Measurements from ENCODE around the gene UBTD2.
"Not testable (repeated sequence)": the region's sequence is repeated elsewhere in the genome, so short reads cannot be mapped to it uniquely, and the experiment has no call there.

Gene UBTD2, protein sequence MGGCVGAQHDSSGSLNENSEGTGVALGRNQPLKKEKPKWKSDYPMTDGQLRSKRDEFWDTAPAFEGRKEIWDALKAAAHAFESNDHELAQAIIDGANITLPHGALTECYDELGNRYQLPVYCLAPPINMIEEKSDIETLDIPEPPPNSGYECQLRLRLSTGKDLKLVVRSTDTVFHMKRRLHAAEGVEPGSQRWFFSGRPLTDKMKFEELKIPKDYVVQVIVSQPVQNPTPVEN

DNA sequence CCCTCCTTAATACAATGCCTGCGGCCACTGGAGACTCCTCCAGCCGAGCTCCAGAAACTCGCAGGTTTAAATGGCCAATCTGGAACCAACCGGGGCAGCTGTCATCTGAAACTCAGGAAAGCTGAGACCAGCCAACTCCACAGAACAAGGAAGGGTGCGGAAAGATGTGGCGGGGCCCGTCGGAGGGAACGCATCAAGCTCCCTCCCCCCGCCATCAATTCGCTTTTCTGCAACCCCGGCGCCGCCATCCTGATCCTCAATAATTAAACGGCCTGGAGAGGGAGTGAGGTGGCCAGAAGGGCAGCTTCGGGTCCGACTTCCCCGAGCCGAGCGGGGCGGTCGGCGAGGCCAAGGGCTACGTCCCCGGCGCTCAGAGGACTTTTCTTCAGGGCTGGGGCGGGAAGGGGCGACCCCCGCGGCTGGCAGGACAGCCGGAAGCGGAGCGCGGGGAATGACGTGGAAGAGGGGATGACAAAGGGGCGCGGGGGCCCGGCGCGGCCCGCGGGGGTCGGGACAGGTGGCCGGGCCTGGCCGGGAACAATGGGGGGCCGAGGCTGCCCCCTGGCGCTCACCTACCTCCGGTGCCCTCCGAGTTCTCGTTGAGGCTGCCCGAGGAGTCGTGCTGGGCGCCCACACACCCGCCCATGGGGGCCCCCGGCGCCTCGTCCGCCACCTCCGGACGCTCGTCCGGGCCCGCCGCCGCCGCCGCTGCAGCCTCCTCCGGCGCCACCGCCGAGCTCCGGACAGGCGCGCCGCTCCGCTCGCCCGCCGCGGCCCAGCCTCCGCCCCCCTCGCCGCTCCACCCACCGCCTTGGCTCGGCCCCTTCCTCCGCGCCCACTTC, at the start of gene UBTD2:
Gene UBTD2 (minus strand): TSS at position 745 of the 842 bp plus-strand sequence. CDS start 99 bp downstream, at position 646.
- peak; percentile 15 for DNase-seq

DNA sequence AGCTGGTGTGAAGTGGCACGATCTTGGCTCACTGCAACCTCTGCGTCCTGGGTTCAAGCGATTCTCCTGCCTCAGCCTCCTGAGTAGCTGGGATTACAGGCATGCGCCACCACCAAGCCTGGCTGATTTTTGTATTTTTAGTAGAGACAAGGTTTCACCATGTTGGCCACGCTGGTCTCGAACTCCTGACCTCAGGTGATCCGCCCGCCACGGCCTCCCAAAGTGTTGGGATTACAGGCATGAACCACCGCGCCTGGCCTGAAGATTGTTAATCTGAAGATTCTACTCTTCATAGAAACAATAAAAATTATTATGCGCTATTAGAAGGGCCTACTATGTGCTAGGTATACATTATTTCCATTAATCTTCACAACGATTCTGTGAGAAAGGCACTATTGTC, 43.3 kb upstream of the UBTD2 start:
- not testable (repeated sequence) for DNase-seq

DNA sequence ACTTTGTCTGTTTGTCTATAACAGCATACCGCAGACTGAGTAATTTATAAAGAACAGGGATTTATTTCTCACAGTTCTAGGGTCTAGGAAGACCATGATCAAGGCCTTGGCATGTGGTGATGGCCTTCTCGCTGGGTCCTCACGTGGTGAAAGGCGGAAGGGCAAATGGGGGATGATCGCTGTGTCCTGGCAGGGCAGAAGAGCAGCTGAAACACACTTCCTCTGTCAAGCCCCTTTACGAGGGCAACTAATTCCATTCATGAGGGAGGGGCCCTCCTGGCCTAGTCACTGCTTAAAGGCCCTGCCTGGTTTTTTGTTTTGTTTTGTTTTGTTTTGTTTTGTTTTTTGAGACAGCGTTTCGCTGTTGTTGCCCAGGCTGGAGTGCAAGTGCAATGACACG, 41.9 kb upstream of the UBTD2 start:
- DNase-seq, result no peak

DNA sequence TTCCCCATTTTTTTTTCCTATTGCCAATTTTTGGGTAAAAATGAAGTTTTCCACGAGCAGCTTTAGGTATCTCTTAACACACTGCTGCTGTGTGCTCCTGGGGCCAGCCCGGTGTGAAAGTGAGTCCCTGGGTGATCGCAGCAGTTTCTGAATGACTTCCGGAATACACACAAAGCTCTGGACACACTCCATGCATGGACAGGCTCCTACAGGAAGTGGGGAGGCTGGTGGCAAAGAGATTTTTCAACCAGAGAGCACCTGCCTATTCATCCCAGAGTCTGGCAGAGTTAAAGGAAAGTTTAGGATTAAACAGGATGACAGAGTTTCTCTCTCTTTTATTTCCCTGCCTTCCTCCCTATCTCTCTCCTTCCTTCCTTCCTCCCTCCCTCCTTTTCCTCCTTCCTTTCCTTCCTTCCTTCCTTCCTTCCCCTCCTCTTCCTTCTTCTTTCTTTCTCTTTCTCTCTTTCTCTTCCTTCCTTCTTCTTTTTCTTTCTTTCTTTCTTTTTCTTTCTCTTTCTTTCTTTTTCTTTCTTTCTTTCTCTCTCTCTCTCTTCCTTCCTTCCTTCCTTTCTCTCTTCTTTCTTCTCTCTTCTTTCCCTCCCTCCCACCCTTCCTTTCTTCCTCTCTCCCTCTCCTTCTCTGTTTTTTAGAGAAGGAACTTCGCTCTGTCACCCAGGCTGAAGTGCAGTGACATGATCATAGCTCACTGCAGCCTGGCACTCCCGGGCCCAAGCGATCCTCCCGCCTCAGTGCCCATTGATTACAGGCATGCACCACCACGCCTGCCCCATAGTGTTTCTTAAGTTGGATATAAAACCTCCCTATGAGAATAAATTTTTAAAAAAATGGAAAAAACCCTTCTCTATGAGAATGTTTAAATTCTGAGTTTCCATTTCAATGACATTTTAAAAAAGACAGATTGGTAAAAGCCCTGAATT, 38.7 kb upstream of the UBTD2 start:
- no peak for DNase-seq

DNA sequence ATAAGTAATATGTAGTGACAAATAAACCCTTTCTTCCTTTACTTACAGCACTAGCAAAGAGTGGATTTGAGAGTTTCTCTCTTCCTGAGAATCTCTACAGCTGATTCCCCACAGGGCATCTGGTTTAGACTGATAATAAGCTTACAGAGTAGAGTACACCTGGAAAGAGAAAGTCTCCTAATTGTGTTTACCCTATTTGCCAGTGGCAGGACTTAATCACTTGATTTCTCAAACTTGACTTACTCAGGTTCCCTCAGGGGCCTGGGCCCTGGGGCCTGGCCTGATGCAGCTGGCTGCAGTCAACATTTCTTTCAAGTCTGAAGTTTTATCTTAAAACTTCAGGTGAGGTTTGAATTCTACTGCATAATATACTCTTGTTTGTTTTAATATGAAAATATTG, 38.0 kb upstream of the UBTD2 start:
- no peak for DNase-seq

DNA sequence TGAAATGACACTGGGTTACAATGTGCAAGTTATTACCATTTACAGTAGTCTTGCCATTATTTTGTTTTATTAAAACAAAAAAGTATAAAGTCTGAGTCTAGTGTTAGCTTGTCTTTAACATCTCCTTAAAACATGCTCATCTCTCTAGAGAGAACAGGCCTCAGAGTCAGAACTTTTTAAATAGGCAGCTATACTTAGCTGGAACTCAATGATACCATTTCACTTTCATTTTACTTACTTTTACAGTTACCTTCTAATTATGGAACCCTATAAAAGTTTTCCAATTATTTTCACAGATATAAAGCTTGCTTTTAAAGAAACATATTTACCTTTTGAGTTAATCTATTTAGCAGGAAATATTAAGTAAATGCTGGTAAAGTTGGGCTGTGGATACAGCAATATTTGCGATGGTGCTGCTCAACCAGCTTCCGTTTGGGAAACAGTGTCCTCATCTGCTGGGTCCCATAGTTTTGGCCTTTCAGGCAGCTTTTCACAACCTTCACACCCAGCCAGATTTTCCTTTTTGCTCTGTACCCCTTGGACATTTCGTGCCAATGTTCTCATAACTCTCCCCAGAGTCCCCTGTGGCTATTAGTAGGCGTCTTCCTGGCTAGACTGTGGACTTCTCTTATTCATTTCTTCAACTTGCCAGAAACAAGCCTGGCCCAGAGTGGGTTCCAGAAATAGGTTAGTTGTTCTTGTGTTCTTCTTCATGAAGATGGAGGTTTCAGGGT, 36.3 kb upstream of the UBTD2 start:
- no peak for DNase-seq

DNA sequence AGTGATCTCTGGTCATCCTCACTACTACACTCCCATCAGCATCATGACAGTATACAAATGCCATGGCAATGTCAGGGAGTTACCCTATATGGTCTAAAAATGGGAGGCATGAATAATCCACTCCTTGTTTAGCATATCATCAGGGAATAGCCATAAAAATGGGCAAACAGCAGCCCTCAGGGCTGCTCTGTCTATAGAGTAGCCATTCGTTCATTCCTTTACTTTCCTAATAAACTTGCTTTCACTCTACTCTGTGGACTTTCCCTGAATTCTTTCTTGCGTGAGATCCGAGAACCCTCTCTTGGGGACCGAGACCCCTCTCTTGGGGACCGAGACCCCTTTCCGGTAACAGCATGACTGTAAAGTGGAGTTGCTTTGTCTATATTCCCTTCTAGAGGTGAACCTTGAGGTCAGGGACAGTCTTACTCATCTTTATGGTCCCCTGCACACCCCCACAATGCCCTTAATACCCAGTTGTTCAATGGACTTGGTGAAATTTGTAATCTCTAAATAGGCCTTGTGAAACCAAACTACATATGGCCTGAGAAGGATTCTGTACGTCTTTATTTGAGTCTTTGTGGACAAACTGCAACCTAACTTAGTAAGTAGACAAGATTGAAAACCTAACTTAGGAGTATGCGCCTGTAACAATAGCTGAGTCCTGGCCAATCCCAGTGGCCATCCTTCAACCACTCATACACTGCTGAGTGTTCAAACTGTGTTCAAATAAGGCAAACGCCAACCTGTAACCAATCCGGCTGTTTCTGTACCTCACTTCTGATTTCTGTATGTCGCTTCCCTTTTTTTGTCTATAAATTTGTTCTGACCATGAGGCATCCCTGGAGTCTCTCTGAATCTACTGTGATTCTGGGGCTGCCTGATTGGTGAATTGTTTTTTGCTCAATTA, 32.3 kb upstream of the UBTD2 start:
- no peak for DNase-seq

DNA sequence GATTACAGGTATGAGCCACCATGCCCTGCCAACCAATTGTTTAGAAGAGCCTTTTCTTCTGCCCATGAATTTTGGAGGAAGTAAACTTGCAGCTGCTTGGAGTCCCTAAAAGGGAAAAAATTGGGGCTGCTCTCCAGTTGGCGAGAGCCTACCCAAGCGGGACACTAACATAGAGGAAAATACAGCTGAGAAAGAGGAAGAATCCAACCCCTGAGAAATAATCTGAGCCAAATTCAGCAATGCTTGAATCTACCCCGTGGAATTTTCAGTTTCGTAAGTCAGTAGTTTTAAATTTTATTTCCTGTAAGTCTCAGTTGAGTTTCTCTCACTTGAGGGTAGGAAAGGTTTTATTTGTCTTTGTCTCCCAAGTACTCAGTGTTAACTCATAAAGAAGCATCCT, 30.4 kb upstream of the UBTD2 start:
- DNase-seq, result no peak

DNA sequence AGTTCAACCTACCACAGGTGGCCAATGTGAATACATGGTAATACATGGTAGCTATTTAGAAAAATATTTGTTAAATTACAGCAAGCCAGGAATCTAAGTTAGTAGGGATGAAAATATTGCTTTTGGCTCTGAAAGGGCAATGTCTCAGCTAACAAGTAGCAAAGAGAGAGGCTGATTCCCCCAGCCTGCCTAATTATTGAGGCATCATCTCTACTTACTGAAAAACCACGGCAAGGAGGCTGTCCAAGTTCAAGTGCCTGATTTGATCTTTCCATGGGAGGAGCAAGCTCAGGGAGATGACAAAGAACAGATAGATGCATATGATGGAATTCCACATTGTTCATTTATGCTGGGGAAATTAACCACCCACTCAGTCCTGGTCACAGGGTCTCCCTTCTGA, 28.7 kb upstream of the UBTD2 start:
- no peak for DNase-seq

DNA sequence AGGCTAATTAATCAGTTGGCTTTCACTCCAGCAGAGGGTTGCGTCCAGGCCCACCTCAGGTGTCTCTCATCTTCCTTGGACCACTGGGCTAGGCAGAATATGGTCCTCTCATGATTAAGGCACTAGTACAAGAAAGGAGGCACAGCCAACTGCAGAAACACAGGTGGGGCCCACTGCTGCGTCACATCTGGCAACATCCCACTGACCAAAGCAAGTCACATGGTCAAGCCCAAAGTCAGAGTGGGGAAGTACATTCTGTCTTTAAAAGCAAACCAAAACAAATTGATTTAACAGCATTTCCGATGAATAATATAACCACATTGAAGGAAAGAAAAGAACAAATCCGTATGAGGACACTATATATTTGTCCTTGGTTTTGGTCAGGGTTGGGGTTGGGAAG, 28.0 kb upstream of the UBTD2 start:
- DNase-seq, result no peak

DNA sequence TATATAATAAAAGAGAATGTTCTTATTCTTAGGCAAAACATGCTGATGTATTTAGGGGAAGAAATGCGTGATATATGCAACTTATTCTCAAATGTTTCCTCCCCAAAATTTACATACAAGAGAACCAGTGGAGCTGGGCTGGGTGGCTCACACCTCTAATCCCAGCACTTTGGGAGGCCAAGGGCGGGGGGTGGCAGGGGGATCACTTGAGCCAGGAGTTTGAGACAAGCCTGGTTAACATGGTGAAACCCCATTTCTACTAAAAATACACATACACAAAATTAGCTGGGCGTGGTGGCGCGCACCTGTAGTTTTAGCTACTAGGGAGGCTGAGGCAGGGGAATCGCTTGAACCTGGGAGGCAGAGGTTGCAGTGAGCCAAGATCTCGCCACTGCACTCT, 27.5 kb upstream of the UBTD2 start:
- no peak for DNase-seq

DNA sequence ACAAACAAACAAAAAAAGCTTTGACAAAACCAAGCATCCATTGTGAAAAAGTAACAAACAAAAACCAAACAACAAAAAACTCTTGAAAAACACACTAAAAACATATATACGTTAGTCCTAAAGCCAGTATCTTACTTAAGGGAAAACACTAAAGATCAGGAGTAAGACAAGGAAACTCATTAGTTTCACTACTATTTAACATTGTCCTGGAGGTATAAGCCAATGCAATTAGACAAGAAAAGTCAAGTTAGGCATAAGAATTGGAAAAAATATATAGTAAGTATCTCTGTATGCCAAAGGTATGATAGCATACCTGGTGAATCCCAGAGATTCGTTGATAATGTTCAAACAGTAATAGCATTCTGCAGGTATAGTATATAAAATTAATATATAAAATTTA, 21.8 kb upstream of the UBTD2 start:
- no peak for DNase-seq

DNA sequence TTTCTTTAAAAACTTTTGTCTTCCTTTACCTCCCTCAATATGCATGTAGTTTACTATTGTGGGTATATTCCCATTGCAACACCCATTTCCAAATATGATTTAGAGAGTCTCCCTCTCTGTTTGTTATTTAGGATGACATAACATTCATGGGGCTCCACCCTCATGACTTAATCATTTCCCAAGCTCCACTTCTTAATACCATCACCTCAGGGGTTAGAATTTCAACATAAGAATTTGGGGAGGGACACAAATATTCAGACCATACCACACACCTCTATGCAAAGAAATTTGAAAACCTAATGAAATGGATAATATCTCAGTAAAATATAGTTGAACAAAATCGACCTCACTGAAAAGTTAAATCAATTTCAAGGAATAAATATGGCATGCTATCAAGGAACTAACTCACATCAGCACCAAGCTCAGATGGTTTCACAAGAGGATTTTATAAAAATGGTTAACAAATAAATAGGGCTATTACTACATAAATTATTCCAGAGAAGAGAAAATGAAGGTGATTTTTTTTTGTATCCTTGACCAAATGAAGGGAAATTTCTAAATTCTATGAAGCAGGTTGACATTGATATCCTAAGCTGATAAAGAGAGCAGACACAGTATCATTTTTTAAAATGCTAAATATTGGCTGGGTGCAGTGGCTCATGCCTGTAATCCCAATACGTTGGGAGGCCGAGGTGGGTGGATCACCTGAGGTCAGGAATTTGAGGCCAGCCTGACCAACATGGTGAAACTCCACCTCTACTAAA, 20.2 kb upstream of the UBTD2 start:
- no peak for DNase-seq

DNA sequence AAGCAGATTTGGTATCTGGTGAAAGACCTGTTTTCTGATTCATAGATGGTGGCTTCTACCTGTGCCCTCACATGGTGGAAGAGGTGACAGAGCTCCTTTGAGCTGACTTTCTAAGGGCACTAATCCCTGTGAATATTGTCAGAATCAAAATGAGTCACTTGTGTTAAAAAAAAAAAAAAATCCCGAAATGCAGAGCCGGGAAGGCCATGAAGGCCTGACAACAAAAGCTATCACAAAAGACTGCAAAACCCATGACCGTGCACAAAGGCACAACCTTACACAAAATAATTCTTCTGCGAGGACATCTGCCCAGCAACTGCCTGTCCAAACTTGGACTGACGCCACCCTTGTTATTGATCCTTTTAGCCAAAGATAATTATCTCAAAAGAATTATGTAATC, 19.6 kb upstream of the UBTD2 start:
- DNase-seq, result no peak

DNA sequence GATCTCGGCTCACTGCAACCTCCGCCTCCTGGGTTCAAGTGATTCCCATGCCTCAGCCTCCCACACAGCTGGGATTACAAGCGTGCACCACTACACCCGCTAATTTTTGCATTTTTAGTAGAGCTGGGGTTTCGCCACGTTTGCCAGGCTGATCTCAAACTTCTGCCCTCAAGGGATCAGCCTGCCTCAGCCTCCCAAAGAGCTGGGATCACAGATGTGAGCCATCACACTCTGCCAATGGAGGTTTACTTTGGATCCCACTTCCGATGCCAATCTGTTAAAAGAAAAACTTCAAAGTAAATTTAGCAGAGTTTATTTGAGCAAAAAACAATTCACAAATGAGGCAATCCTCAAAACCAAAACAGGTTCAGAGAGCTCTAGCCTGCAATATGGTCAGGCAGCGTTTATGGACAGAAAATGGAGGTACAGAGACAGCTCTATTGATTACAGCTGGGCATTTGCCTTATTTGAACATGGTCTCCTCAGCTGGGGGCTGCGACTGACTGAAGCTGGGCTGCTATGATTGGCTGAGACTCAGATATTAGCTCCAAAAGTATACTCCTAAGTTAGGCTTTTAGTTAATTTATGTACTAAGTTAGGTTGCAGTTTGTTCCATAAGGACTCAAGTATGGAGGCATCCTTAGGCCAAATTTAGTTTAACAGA, 18.6 kb upstream of the UBTD2 start:
- no peak for DNase-seq

DNA sequence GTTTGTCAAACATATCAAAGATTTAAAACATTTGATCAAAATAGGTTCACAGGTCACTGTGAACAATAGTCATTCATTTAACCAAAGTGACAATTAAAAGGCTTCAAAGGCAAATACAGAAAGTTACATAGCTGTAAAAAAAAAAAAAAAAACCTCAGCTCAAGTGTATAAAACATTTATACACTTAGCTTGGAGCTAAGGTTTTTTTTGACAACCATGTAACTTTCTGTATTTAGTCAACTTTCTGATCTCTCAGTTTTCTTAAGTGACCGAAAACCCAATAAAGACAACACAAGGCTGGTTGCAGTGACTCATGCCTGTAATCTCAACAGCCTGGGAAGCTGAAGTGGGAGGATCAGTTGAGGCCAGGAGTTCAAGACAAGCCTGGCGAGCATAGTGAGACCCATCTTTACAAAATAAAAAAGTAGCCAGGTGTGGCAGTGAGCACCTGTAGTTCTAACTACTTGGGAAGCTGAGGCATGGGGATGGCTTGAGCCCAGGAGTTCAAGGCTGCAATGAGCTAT, 16.4 kb upstream of the UBTD2 start:
- no peak for DNase-seq

DNA sequence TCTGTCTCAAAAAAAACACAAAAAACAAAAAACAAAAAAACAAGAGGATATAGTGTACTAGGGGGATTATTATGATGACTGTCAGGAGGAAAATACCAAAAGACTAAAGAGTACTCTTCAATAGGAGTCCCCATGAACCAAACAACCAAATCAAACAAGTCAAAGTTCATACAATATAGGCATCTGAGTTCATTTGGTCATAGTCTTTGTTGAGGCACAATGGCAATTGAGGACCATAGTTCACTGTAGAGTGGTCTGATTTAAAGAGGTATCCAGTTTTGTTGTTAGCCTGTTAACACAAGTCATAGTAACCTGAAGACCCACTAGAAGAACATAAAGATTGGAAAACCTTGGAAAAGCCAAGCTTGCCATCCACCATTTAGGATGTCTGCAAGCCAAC, 11.3 kb upstream of the UBTD2 start:
- DNase-seq, result no peak

DNA sequence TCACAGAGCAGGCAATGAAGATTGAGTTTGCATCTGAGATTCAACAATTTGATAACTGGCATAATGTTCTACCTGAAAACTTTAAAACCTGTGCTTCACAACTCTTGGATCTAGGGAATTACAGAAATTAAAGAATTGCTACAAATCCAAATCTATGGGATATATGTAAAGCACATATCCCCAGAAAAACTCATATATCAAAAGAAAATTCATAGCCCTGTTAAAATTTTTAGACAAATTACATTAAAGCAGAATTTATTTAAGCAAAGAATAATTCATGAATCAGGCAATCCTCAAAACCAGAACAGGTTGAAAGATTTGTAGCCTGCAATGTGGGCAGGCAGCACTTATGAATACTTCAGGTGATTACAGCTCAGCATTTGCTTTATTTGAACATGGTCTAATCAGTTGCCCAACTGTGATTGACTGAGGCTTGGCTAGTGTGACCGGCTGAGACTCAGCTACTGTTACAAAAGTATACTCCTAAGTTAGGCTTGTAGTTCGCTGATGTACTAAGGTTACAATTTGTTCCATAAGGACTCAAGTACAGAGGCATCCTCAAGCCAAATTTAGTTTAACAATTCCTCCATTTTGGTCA, 10.3 kb upstream of the UBTD2 start:
- DNase-seq, result no peak

DNA sequence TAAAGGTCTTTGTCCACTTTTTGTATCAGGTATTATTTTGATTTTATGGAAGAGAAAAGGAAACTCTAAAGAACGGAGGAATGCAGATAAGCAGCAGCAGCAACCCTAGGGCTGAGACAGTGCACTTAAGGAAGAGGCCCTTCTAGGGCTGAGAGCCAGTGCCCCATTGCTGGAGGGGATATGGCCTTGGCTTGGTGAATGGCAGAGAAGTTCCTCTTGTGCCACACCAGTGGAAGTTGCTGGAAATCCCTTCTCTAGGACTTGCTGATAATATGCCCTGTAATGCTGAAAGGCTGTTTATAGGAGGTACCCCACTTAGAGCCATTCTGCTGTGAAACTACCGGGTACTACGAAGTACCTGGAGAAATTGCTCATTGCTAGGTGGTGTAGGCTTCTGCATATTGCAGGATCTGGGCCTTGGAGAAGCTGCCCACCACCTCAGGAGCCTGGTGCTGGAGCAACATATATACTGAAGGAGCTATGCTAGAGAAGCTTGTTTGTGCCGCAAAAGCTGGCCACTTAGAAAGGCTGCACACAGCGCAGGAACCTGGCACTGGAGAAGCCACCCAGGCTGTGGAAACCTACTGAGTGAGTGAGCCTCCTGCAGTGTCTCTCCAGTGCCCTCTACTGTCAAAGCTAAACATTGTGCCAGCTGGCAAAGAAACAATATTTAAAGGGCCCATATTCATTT, 9.6 kb upstream of the UBTD2 start:
- DNase-seq, result peak; percentile 62
